Psoas muscle (tissue), 8 donors: ENCODE measurements around the gene ZNF410. TPM values are rescaled to one million over a fixed set of nuclear protein-coding genes. Genes with fewer than 3 reads are reported as not detected.

ENCODE experiments used
- ATAC-seq, 4 donors: fragments of 200-7000 bp; cut with Tn5 transposase; one replicate each; pipeline ENCODE4 v1.9.1; 2020; ENCODE audit warnings: moderate library complexity in 3 of 4, mild to moderate bottlenecking in 2 of 4
- DNase-seq, 2 donors: peaks; one replicate each; pipeline ENCODE4 v3.0.0-alpha.2; 2020
- H3K27ac ChIP-seq: fragments of 200-600 bp; one replicate; pipeline ENCODE4 v1.8.0; 2022
- H3K27me3 ChIP-seq, 3 donors: fragments of 200-600 bp in 1 of 3; one replicate each; pipeline versions ENCODE4 v1.6.1 to v1.8.0; 2013 to 2022; ENCODE audit warnings: low read length in 2 of 3, mild to moderate bottlenecking in 2 of 3, moderate library complexity in 1 of 3; ENCODE audit not compliant: insufficient read depth in 3 of 3
- H3K36me3 ChIP-seq, 2 donors: fragments of 200-600 bp in 1 of 2; one replicate each; pipeline versions ENCODE4 v1.6.1 to v1.8.0; 2013 to 2022; ENCODE audit warnings: low read depth in 1 of 2, mild to moderate bottlenecking in 1 of 2, moderate library complexity in 1 of 2; ENCODE audit not compliant: insufficient read depth in 1 of 2
- H3K4me1 ChIP-seq: fragments of 200-600 bp; one replicate; pipeline ENCODE4 v1.8.0; 2022
- H3K4me3 ChIP-seq: fragments of 200-600 bp; one replicate; pipeline ENCODE4 v1.8.0; 2022; ENCODE audit warnings: mild to moderate bottlenecking
- H3K9me3 ChIP-seq: fragments of 200-600 bp; one replicate; pipeline ENCODE4 v1.8.0; 2022
- CTCF ChIP-seq: fragments of 200-600 bp; IDR thresholded peaks from one replicate; pipeline ENCODE4 v1.8.0; 2022; ENCODE audit warnings: antibody characterized with exemption
- WGBS, 3 donors: extraction: QIAGEN DNeasy Blood & Tissue Kit; methylation state at CpG; one replicate each; pipeline versions ENCODE4 v1.1.6 to v1.1.7; 2013; 5-methylcytosine and 5-hydroxymethylcytosine counted together
- intact Hi-C, 2 donors: fragments of 100-400 bp; cut with DNase I; formaldehyde crosslinking; loops; one replicate each; pipeline versions ENCODE4 v1.11.0 to v1.14.2; 2022
- polyA plus RNA-seq, 3 donors: library from polyadenylated mRNA; stranded (reverse); fragments of 200-250 nt; gene quantifications; one replicate each; pipeline ENCODE4 v1.2.3, GENCODE V29; 2013
- total RNA-seq, 4 donors: library from RNA; stranded (reverse); fragmentation: NEBNext Ultra II Directional in 2 of 4; extraction: Animal tissue kit (Norgen Biotek cat#: 25700) in 2 of 4; gene quantifications; one replicate each; pipeline versions ENCODE4 v1.2.1 to v1.2.4, GENCODE V29; 2021 to 2023
- donor health status: healthy with polysubstance abuse.
- donor health status: DM: no; HTN: no; CAD: no; lungs with moderate emphysema.
- donor health status: Bipolar disorder and iron deficiency.
- donor health status: healthy.
- donor health status: DM: yes; HTN: yes; CAD: no.
- donor health status: DM: no; HTN: no; CAD: no.
- donor health status: DM: no; HTN: no; CAD: no.
- donor health status: DM: yes; HTN: yes; CAD: no.

The ZNF410 gene
- total and polyA plus RNA-seq, 7 donors: 13.1 to 40.6 (median 21.4) TPM

- no peaks in the 10 kb centered on the region for H3K4me1 ChIP-seq
- H3K27ac ChIP-seq: no peak overlapping the region
- H3K4me3 ChIP-seq: no peak overlapping the region
- ATAC-seq: no peak
- TF ChIP-seq CTCF: no peak
- no peak for DNase-seq
- H3K36me3 ChIP-seq: peaks cover 27 to 90% of the 10 kb centered on the region in 2 donors
- intact Hi-C loops: no loop called here
- 90 to 92% (median 90%) methylated on average over 4 of the region's 4 CpGs for WGBS, 3 donors
- no peaks in the 10 kb centered on the region for H3K9me3 ChIP-seq
- no peaks in the 10 kb centered on the region for H3K27me3 ChIP-seq
Measured at GRCh38 chr14:73965216-73965615, 78.6 kb downstream of the ZNF410 start.

- Histone ChIP-seq H3K27me3 (no peaks in the 10 kb centered on the region), H3K36me3 (peaks cover 16 to 84% of the 10 kb centered on the region in 2 donors), H3K4me3 (no peak overlapping the region), H3K9me3 (no peaks in the 10 kb centered on the region), H3K4me1 (peaks cover 6% of the 10 kb centered on the region), H3K27ac (no peak overlapping the region)
- ATAC-seq: no peak
- DNase-seq: no peak
- TF ChIP-seq CTCF: no peak
- intact Hi-C loops: no loop called here
- 71 to 89% (median 78%) methylated on average over 2 of the region's 2 CpGs for WGBS, 3 donors
Measured at GRCh38 chr14:73968885-73969284, 82.2 kb downstream of the ZNF410 start.

GRCh38 chr14:73973497-73973896, 86.8 kb downstream of the ZNF410 start:
- Histone ChIP-seq H3K27ac (no peak overlapping the region), H3K4me3 (no peak overlapping the region), H3K4me1 (peaks cover 6% of the 10 kb centered on the region), H3K9me3 (no peaks in the 10 kb centered on the region), H3K27me3 (no peaks in the 10 kb centered on the region), H3K36me3 (peaks cover 5 to 88% of the 10 kb centered on the region in 2 donors)
- peak; percentile 63 to 91 (median 86) for ATAC-seq
- intact Hi-C loops: no loop called here
- 47 to 54% (median 53%) methylated on average over 2 of the region's 2 CpGs for WGBS, 3 donors
- no peak for DNase-seq
- no peak for TF ChIP-seq CTCF

GRCh38 chr14:73976125-73976524, 89.5 kb downstream of the ZNF410 start:
- intact Hi-C loops: no loop called here
- H3K4me1 ChIP-seq: peaks cover 6% of the 10 kb centered on the region
- no peak for TF ChIP-seq CTCF
- DNase-seq (no peak), ATAC-seq (no peak)
- WGBS, 3 donors: 82 to 94% (median 85%) methylated on average over 6 of the region's 6 CpGs
- no peaks in the 10 kb centered on the region for H3K9me3 ChIP-seq
- no peaks in the 10 kb centered on the region for H3K27me3 ChIP-seq
- no peak overlapping the region for H3K27ac ChIP-seq
- H3K4me3 ChIP-seq: no peak overlapping the region
- peaks cover 0 to 67% of the 10 kb centered on the region in 2 donors for H3K36me3 ChIP-seq

- ATAC-seq (no peak), DNase-seq (no peak)
- Histone ChIP-seq H3K4me3 (no peak overlapping the region), H3K27ac (no peak overlapping the region), H3K4me1 (peaks cover 6% of the 10 kb centered on the region), H3K27me3 (no peaks in the 10 kb centered on the region), H3K36me3 (peaks cover 0 to 68% of the 10 kb centered on the region in 2 donors), H3K9me3 (no peaks in the 10 kb centered on the region)
- intact Hi-C loops: no loop called here
- 62 to 64% (median 62%) methylated on average over 4 of the region's 4 CpGs for WGBS, 3 donors
- no peak for TF ChIP-seq CTCF
Measured at GRCh38 chr14:73977896-73978295, 91.2 kb downstream of the ZNF410 start.
